Measurements from ENCODE around the gene PCSK9.

The PCSK9 gene

GRCh38 chr1:55043011-55043410 is 3.7 kb downstream of the PCSK9 start:
- no peak overlapping the region for H3K4me3 ChIP-seq (ENCODE audit: low read length)
- TF ChIP-seq CTCF (IDR thresholded peaks at IDR 0.05; ENCODE audit: insufficient read depth, low read depth, low read length, missing control alignments): no peak
- DNase-seq (ENCODE audit: low read depth): peak; percentile 32

DNA sequence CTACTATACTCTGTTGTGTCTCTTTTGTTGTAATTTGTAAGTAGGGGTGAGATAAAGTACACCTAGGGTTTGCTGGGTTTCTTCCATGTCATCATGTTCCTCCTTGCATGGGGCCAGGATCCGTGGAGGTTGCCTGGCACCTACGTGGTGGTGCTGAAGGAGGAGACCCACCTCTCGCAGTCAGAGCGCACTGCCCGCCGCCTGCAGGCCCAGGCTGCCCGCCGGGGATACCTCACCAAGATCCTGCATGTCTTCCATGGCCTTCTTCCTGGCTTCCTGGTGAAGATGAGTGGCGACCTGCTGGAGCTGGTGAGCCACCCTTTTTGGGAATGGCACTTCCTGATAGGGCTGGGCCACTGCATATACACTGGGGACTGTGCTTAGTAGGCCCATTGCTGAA is 4.4 kb downstream of the PCSK9 start:
- no peak overlapping the region for H3K4me3 ChIP-seq (ENCODE audit: low read length)
- no peak for DNase-seq (ENCODE audit: low read depth)
- TF ChIP-seq CTCF (IDR thresholded peaks at IDR 0.05; ENCODE audit: insufficient read depth, low read depth, low read length, missing control alignments): no peak

GRCh38 chr1:55044617-55045397 is 5.5 kb downstream of the PCSK9 start:
- DNase-seq (ENCODE audit: low read depth): no peak
- no peak for TF ChIP-seq CTCF (IDR thresholded peaks at IDR 0.05; ENCODE audit: insufficient read depth, low read depth, low read length, missing control alignments)
- no peak overlapping the region for H3K4me3 ChIP-seq (ENCODE audit: low read length)

GRCh38 chr1:55045430-55045829 is 6.1 kb downstream of the PCSK9 start:
- DNase-seq (ENCODE audit: low read depth): no peak
- H3K4me3 ChIP-seq (ENCODE audit: low read length): no peak overlapping the region
- no peak for TF ChIP-seq CTCF (IDR thresholded peaks at IDR 0.05; ENCODE audit: insufficient read depth, low read depth, low read length, missing control alignments)

- no peak for DNase-seq (ENCODE audit: low read depth)
- no peak overlapping the region for H3K4me3 ChIP-seq (ENCODE audit: low read length)
- TF ChIP-seq CTCF (IDR thresholded peaks at IDR 0.05; ENCODE audit: insufficient read depth, low read depth, low read length, missing control alignments): no peak
These were observed 7.5 kb downstream of the PCSK9 start for GRCh38 chr1:55046871-55047270.

- no peak for TF ChIP-seq CTCF (IDR thresholded peaks at IDR 0.05; ENCODE audit: insufficient read depth, low read depth, low read length, missing control alignments)
- no peak overlapping the region for H3K4me3 ChIP-seq (ENCODE audit: low read length)
- DNase-seq (ENCODE audit: low read depth): no peak
These were observed 8.3 kb downstream of the PCSK9 start for GRCh38 chr1:55047611-55048010.
